HepG2 (cell line): ENCODE measurements around the gene AJM1. TPM values are rescaled to one million over a fixed set of nuclear protein-coding genes. Genes with fewer than 3 reads are reported as not detected.

Experiments
- BCL6 ChIP-seq: IDR thresholded peaks from 2 replicates; pipeline ENCODE4 v1.6.1; 2016; ENCODE audit warnings: missing genetic modification reagents, missing compliant biosample characterization
- JUN ChIP-seq: sonication (generic); formaldehyde crosslinking; IDR thresholded peaks from 2 replicates; pipeline ENCODE4 v1.4.0; 2020; ENCODE audit warnings: mild to moderate bottlenecking, missing genetic modification reagents
- MIER3 ChIP-seq: IDR thresholded peaks from 2 replicates; pipeline ENCODE4 v1.6.1; 2016; ENCODE audit warnings: missing compliant biosample characterization, borderline replicate concordance
- NFATC3 ChIP-seq: sonication (generic); formaldehyde crosslinking; IDR thresholded peaks from 2 replicates; pipeline ENCODE4 v1.5.1; 2020; ENCODE audit warnings: mild to moderate bottlenecking, missing genetic modification reagents
- RBAK ChIP-seq: sonication (generic); formaldehyde crosslinking; IDR thresholded peaks from 2 replicates; pipeline ENCODE4 v1.5.1; 2020; ENCODE audit warnings: mild to moderate bottlenecking, missing genetic modification reagents
- SIX4 ChIP-seq: sonication (generic); formaldehyde crosslinking; IDR thresholded peaks from 2 replicates; pipeline ENCODE4 v1.4.0; 2020; ENCODE audit warnings: missing genetic modification reagents
- SP5 ChIP-seq: IDR thresholded peaks from 2 replicates; pipeline ENCODE4 v1.6.1; 2016; ENCODE audit warnings: low read depth, borderline replicate concordance
- TOPORS ChIP-seq: sonication (generic); formaldehyde crosslinking; IDR thresholded peaks from 2 replicates; pipeline ENCODE4 v1.8.0; 2023; ENCODE audit warnings: mild to moderate bottlenecking, missing genetic modification reagents
- ZFX ChIP-seq: sonication (generic); formaldehyde crosslinking; IDR thresholded peaks from 2 replicates; pipeline ENCODE4 v1.4.0; 2020; ENCODE audit warnings: mild to moderate bottlenecking, low read depth, missing genetic modification reagents, moderate library complexity
- ZNF225 ChIP-seq: sonication (generic); formaldehyde crosslinking; IDR thresholded peaks from 2 replicates; pipeline ENCODE4 v1.4.0; 2020; ENCODE audit warnings: mild to moderate bottlenecking, missing genetic modification reagents
- ZNF740 ChIP-seq: sonication (generic); formaldehyde crosslinking; IDR thresholded peaks from 2 replicates; pipeline ENCODE4 v1.4.0; 2020; ENCODE audit warnings: missing genetic modification reagents
- polyA plus RNA-seq, 8 experiments: library from polyadenylated mRNA; depleted of rRNA in 3 of 8; stranded (reverse) in 7 of 8; unstranded in 1 of 8; fragments of >200 nt; fragmentation: Illumina TruSeq in 4 of 8; extraction: Trizol in 4 of 8; gene quantifications; 2 replicates each; pipeline versions ENCODE4 v1.2.1 to v1.2.3, GENCODE V29; 2011 to 2016; ENCODE audit warnings: low read depth in 4 of 8, missing spikeins in 1 of 8, mixed read lengths in 1 of 8; ENCODE audit not compliant: insufficient read depth in 1 of 8
- total RNA-seq, 5 experiments: library from RNA; depleted of rRNA; stranded (reverse); fragments of >200 nt; fragmentation: Illumina TruSeq; extraction: Trizol; gene quantifications; 2 replicates each; pipeline ENCODE4 v1.2.3, GENCODE V29; 2016; ENCODE audit warnings: low read depth in 1 of 5
- TF ChIP-seq, protein P1 (sequence below), 2 experiments: fragments of 450-650 bp in 1 of 2; sonication (generic) in 1 of 2; formaldehyde crosslinking in 1 of 2; IDR thresholded peaks; 2 replicates each; pipeline versions ENCODE4 v1.6.1 to v1.8.0; 2016 to 2022; ENCODE audit warnings: antibody characterized with exemption in 1 of 2, mild to moderate bottlenecking in 1 of 2, missing genetic modification reagents in 1 of 2
- TF ChIP-seq, protein P2 (sequence below): sonication (generic); formaldehyde crosslinking; IDR thresholded peaks from 2 replicates; pipeline ENCODE4 v1.5.0; 2020; ENCODE audit warnings: missing genetic modification reagents
- TF ChIP-seq, protein P3 (sequence below): sonication (generic); formaldehyde crosslinking; IDR thresholded peaks from 2 replicates; pipeline ENCODE4 v1.8.1; 2022; ENCODE audit warnings: mild to moderate bottlenecking, missing genetic modification reagents

AJM1 gene
- total and polyA plus RNA-seq, 2 of the 13 experiments (the other 11 are each of a cell fraction or from before 2014, with no cell fraction given): 1.1 to 1.2 TPM

DNA sequence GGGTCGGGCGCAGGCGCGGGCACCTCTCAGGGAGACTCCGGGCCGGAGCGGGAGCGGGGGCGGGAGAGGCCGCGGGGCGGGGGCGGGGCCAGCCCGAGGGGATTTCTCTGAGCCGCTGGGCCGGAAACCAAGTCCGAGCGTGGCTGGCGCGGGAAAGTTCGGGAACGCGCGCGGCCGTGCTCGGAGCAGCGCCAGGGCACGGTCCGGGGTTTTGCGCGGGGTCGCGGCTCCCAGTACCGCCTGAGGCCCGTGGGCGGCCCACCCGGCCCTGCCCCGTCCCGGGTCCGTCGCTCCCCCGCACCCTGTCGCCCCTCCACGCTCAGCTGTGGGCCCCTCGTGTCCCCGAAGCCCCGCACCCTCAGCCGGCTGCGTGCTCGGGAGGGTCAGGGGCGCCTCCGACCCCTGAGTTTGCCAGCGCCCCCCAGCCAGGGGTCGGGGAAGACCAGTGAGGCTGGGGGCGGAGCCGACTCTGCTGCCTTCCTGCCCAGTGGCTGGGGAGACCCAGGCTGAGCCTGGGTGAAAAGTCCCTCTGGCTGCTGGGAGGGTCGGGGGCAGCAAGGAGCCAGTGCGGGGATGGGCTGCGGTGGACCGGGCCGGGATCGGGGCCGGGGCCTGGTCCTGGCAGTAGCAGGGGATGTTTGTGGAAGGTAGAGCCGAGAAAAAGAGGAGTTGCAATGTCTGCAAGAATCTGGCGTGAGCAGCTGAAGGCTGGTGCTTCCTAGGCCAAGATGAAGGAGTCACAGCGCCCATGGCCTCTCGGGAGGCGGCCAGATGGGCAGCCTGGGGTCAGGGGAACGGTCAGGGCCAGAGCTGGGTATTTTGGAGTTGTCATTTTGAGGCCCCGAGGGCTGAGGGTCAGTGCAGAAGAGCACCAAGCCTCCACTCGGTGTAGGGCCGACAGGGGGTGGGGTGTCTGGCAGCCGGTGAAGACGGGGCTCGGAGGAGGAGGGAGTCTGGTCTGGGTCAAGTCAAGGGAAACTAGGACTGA is 44.6 kb downstream of the AJM1 start (continued):
- TF ChIP-seq, protein P1, sequence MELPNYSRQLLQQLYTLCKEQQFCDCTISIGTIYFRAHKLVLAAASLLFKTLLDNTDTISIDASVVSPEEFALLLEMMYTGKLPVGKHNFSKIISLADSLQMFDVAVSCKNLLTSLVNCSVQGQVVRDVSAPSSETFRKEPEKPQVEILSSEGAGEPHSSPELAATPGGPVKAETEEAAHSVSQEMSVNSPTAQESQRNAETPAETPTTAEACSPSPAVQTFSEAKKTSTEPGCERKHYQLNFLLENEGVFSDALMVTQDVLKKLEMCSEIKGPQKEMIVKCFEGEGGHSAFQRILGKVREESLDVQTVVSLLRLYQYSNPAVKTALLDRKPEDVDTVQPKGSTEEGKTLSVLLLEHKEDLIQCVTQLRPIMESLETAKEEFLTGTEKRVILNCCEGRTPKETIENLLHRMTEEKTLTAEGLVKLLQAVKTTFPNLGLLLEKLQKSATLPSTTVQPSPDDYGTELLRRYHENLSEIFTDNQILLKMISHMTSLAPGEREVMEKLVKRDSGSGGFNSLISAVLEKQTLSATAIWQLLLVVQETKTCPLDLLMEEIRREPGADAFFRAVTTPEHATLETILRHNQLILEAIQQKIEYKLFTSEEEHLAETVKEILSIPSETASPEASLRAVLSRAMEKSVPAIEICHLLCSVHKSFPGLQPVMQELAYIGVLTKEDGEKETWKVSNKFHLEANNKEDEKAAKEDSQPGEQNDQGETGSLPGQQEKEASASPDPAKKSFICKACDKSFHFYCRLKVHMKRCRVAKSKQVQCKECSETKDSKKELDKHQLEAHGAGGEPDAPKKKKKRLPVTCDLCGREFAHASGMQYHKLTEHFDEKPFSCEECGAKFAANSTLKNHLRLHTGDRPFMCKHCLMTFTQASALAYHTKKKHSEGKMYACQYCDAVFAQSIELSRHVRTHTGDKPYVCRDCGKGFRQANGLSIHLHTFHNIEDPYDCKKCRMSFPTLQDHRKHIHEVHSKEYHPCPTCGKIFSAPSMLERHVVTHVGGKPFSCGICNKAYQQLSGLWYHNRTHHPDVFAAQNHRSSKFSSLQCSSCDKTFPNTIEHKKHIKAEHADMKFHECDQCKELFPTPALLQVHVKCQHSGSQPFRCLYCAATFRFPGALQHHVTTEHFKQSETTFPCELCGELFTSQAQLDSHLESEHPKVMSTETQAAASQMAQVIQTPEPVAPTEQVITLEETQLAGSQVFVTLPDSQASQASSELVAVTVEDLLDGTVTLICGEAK (IDR thresholded peaks at IDR 0.05): no peak
- TF ChIP-seq, protein P1 (CRISPR knock-in tag; IDR thresholded peaks at IDR 0.05): peak; percentile 59; the same call in 1 of the 2 replicates
- TF ChIP-seq NFATC3: 0 out of 2 replicates have a peak, but pooled peaks have one; percentile 58
- no peak for TF ChIP-seq SIX4
- TF ChIP-seq ZFX: peak; percentile 50; the same call in 1 of the 2 replicates
- no peak for TF ChIP-seq TOPORS (CRISPR knock-in tag)
- TF ChIP-seq, protein P2, sequence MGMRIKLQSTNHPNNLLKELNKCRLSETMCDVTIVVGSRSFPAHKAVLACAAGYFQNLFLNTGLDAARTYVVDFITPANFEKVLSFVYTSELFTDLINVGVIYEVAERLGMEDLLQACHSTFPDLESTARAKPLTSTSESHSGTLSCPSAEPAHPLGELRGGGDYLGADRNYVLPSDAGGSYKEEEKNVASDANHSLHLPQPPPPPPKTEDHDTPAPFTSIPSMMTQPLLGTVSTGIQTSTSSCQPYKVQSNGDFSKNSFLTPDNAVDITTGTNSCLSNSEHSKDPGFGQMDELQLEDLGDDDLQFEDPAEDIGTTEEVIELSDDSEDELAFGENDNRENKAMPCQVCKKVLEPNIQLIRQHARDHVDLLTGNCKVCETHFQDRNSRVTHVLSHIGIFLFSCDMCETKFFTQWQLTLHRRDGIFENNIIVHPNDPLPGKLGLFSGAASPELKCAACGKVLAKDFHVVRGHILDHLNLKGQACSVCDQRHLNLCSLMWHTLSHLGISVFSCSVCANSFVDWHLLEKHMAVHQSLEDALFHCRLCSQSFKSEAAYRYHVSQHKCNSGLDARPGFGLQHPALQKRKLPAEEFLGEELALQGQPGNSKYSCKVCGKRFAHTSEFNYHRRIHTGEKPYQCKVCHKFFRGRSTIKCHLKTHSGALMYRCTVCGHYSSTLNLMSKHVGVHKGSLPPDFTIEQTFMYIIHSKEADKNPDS (CRISPR knock-in tag): 0 out of 2 replicates have a peak, but pooled peaks have one; percentile 71
- peak; percentile 20; the same call in 1 of the 2 replicates for TF ChIP-seq ZNF740 (CRISPR knock-in tag)
- TF ChIP-seq RBAK: no peak
- 0 out of 2 replicates have a peak, but pooled peaks have one; percentile 42 for TF ChIP-seq ZNF225 (CRISPR knock-in tag)
- TF ChIP-seq JUN (CRISPR knock-in tag): no peak
- peak; percentile 51 for TF ChIP-seq SP5 (CRISPR knock-in tag)
- TF ChIP-seq, protein P3, sequence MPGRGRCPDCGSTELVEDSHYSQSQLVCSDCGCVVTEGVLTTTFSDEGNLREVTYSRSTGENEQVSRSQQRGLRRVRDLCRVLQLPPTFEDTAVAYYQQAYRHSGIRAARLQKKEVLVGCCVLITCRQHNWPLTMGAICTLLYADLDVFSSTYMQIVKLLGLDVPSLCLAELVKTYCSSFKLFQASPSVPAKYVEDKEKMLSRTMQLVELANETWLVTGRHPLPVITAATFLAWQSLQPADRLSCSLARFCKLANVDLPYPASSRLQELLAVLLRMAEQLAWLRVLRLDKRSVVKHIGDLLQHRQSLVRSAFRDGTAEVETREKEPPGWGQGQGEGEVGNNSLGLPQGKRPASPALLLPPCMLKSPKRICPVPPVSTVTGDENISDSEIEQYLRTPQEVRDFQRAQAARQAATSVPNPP (CRISPR knock-in tag): no peak
- peak; percentile 14; the same call in 1 of the 2 replicates for TF ChIP-seq BCL6 (CRISPR knock-in tag)
- no peak for TF ChIP-seq MIER3 (CRISPR knock-in tag)
